ENCODE measurements around the gene GPR84. TPM values are rescaled to one million over a fixed set of nuclear protein-coding genes. Genes with fewer than 3 reads are reported as not detected.

The GPR84 gene
- total and polyA plus RNA-seq, 12 donors: 0.18 to 6.8 (median 1.2) TPM; not detected in 1

GRCh38 chr12:54337854-54338650, 26.2 kb downstream of the GPR84 start:
- Histone ChIP-seq H3K4me1 (replicated peaks in 1 of 2) (peaks cover 21 to 50% of the 10 kb centered on the region in 2 donors), H3K27ac (peak overlapping the region in 4 of 5 donors; percentile 40 to 79 (median 74)), H3K27me3 (no peaks in the 10 kb centered on the region), H3K36me3 (replicated peaks in 1 of 2) (peaks cover 0 to 22% of the 10 kb centered on the region in 2 donors), H3K9me3 (replicated peaks in 1 of 3) (no peaks in the 10 kb centered on the region), H3K4me3 (no peak overlapping the region)
- DNase-seq: peak in 4 of 7 donors; percentile 37 to 70 (median 52)
- intact Hi-C loops (cut with DNase I): no loop called here
- WGBS, 4 donors: 41 to 57% (median 49%) methylated on average over 3 of the region's 3 CpGs
- TF ChIP-seq POLR2A (IDR thresholded peaks at IDR 0.05) (no peak), CTCF (IDR thresholded peaks at IDR 0.05) (peak in 1 of 6 experiments; percentile 22)

- intact Hi-C loops (cut with DNase I): no loop called here
- peak overlapping the region in 4 of 5 donors; percentile 40 to 79 (median 74) for H3K27ac ChIP-seq
Measured at GRCh38 chr12:54337280-54337842, 26.9 kb downstream of the GPR84 start.

GRCh38 chr12:54333420-54334034, 30.8 kb downstream of the GPR84 start:
- no peak for DNase-seq
- TF ChIP-seq POLR2A (IDR thresholded peaks at IDR 0.05): no peak
- Histone ChIP-seq H3K27ac (no peak overlapping the region), H3K36me3 (replicated peaks in 1 of 2) (no peaks in the 10 kb centered on the region), H3K9me3 (replicated peaks in 1 of 3) (no peaks in the 10 kb centered on the region), H3K4me3 (no peak overlapping the region), H3K27me3 (no peaks in the 10 kb centered on the region), H3K4me1 (replicated peaks in 1 of 2) (peaks cover 21 to 68% of the 10 kb centered on the region in 2 donors)
- intact Hi-C loops (cut with DNase I): no loop called here
- WGBS, 4 donors: 94 to 98% (median 98%) methylated on average over 4 of the region's 4 CpGs

More at GRCh38 chr12:54337280-54337842, 26.9 kb downstream of the GPR84 start:
- peak in 4 of 7 donors; percentile 42 to 74 (median 54) for DNase-seq
- Histone ChIP-seq H3K9me3 (replicated peaks in 1 of 3) (no peaks in the 10 kb centered on the region), H3K4me1 (replicated peaks in 1 of 2) (peaks cover 21 to 56% of the 10 kb centered on the region in 2 donors), H3K36me3 (replicated peaks in 1 of 2) (peaks cover 0 to 15% of the 10 kb centered on the region in 2 donors), H3K27me3 (no peaks in the 10 kb centered on the region), H3K4me3 (no peak overlapping the region)
- 18 to 28% (median 22%) methylated on average over 3 of the region's 3 CpGs for WGBS, 4 donors
- TF ChIP-seq POLR2A (IDR thresholded peaks at IDR 0.05) (peak in 1 of 2 donors; percentile 14), CTCF (IDR thresholded peaks at IDR 0.05) (peak in 1 of 6 experiments; percentile 12)

GRCh38 chr12:54331461-54331860, 32.8 kb downstream of the GPR84 start:
- H3K9me3 ChIP-seq (replicated peaks in 1 of 3): no peaks in the 10 kb centered on the region
- H3K4me3 ChIP-seq: no peak overlapping the region
- H3K27me3 ChIP-seq: no peaks in the 10 kb centered on the region
- 75 to 85% (median 78%) methylated on average over 5 of the region's 5 CpGs for WGBS, 4 donors
- DNase-seq: no peak
- H3K27ac ChIP-seq: no peak overlapping the region
- H3K4me1 ChIP-seq (replicated peaks in 1 of 2): peaks cover 0 to 67% of the 10 kb centered on the region in 2 donors
- H3K36me3 ChIP-seq (replicated peaks in 1 of 2): no peaks in the 10 kb centered on the region
- TF ChIP-seq POLR2A (IDR thresholded peaks at IDR 0.05): no peak
- TF ChIP-seq CTCF (IDR thresholded peaks at IDR 0.05): no peak
- intact Hi-C loops (cut with DNase I): no loop called here

All from adrenal gland (tissue), 12 donors.